Measurements from ENCODE around the gene CAMK2D.

Gene CAMK2D

GRCh38 chr4:113450295-113451080 is 311.1 kb downstream of the CAMK2D start:
- in situ Hi-C loops (cut with MboI; ENCODE audit: low sequenced_read_pairs): no loop called here

- in situ Hi-C loops (cut with MboI; ENCODE audit: low sequenced_read_pairs): no loop called here
Measured at GRCh38 chr4:113449410-113449974, 312.0 kb downstream of the CAMK2D start.

- in situ Hi-C loops (cut with MboI; ENCODE audit: low sequenced_read_pairs): no loop called here
Measured at GRCh38 chr4:113447769-113448168, 313.8 kb downstream of the CAMK2D start.

GRCh38 chr4:113447061-113447460 is 314.5 kb downstream of the CAMK2D start:
- in situ Hi-C loops (cut with MboI; ENCODE audit: low sequenced_read_pairs): no loop called here

- in situ Hi-C loops (cut with MboI; ENCODE audit: low sequenced_read_pairs): no loop called here
Measured at GRCh38 chr4:113446019-113446418, 315.5 kb downstream of the CAMK2D start.

- in situ Hi-C loops (cut with MboI; ENCODE audit: low sequenced_read_pairs): no loop called here
Measured at GRCh38 chr4:113445286-113445685, 316.3 kb downstream of the CAMK2D start.

- in situ Hi-C loops (cut with MboI; ENCODE audit: low sequenced_read_pairs): no loop called here
Measured at GRCh38 chr4:113444386-113444785, 317.2 kb downstream of the CAMK2D start.

- in situ Hi-C loops (cut with MboI; ENCODE audit: low sequenced_read_pairs): no loop called here
Measured at GRCh38 chr4:113442826-113443225, 318.7 kb downstream of the CAMK2D start.

- in situ Hi-C loops (cut with MboI; ENCODE audit: low sequenced_read_pairs): no loop called here
Measured at GRCh38 chr4:113440371-113440770, 321.2 kb downstream of the CAMK2D start.

- in situ Hi-C loops (cut with MboI; ENCODE audit: low sequenced_read_pairs): no loop called here
Measured at GRCh38 chr4:113438596-113438995, 322.9 kb downstream of the CAMK2D start.

GRCh38 chr4:113437129-113437528 is 324.4 kb downstream of the CAMK2D start:
- in situ Hi-C loops (cut with MboI; ENCODE audit: low sequenced_read_pairs): no loop called here

- in situ Hi-C loops (cut with MboI; ENCODE audit: low sequenced_read_pairs): no loop called here
Measured at GRCh38 chr4:113436360-113436759, 325.2 kb downstream of the CAMK2D start.

- in situ Hi-C loops (cut with MboI; ENCODE audit: low sequenced_read_pairs): no loop called here
Measured at GRCh38 chr4:113435893-113436292, 325.6 kb downstream of the CAMK2D start.

GRCh38 chr4:113434247-113434587 is 327.3 kb downstream of the CAMK2D start:
- in situ Hi-C loops (cut with MboI; ENCODE audit: low sequenced_read_pairs): no loop called here

- in situ Hi-C loops (cut with MboI; ENCODE audit: low sequenced_read_pairs): no loop called here
Measured at GRCh38 chr4:113433536-113434246, 327.8 kb downstream of the CAMK2D start.

GRCh38 chr4:113433116-113433515 is 328.4 kb downstream of the CAMK2D start:
- in situ Hi-C loops (cut with MboI; ENCODE audit: low sequenced_read_pairs): no loop called here

GRCh38 chr4:113423631-113424030 is 337.9 kb downstream of the CAMK2D start:
- in situ Hi-C loops (cut with MboI; ENCODE audit: low sequenced_read_pairs): no loop called here

GRCh38 chr4:113420938-113421337 is 340.6 kb downstream of the CAMK2D start:
- in situ Hi-C loops (cut with MboI; ENCODE audit: low sequenced_read_pairs): no loop called here

- in situ Hi-C loops (cut with MboI; ENCODE audit: low sequenced_read_pairs): no loop called here
Measured at GRCh38 chr4:113419631-113420030, 341.9 kb downstream of the CAMK2D start.

- in situ Hi-C loops (cut with MboI; ENCODE audit: low sequenced_read_pairs): no loop called here
Measured at GRCh38 chr4:113411496-113411938, 350.0 kb downstream of the CAMK2D start.

GRCh38 chr4:113410686-113411085 is 350.9 kb downstream of the CAMK2D start:
- in situ Hi-C loops (cut with MboI; ENCODE audit: low sequenced_read_pairs): no loop called here

- in situ Hi-C loops (cut with MboI; ENCODE audit: low sequenced_read_pairs): no loop called here
Measured at GRCh38 chr4:113409181-113409580, 352.4 kb downstream of the CAMK2D start.
